ENCODE results near the gene ZDHHC21. TPM values are rescaled to one million over a fixed set of nuclear protein-coding genes. Genes with fewer than 3 reads are reported as not detected.

Gene ZDHHC21
- total RNA-seq, 2 experiments from 2014 or later: 2.7 to 4.1 TPM

GRCh38 chr9:14616188-14616982 lies 76.8 kb downstream of the ZDHHC21 start:
- Histone ChIP-seq H3K4me1 (ENCODE audit: insufficient read depth, low read length) (no peaks in the 10 kb centered on the region), H3K4me3 (ENCODE audit: low read length) (no peak overlapping the region), H3K36me3 (ENCODE audit: insufficient read depth, low read length) (no peaks in the 10 kb centered on the region), H3K9me3 (ENCODE audit: control insufficient read depth in 1 of 2, insufficient read depth in 1 of 2, low read length in 2 of 2) (no peaks in the 10 kb centered on the region), H3K27me3 (ENCODE audit: control insufficient read depth in 1 of 2, insufficient read depth in 2 of 2, low read length in 2 of 2) (no peaks in the 10 kb centered on the region), H3K27ac (ENCODE audit: low read depth in 1 of 2, low read length in 2 of 2) (no peak overlapping the region)
- Mint-ChIP-seq H3K4me1 (ENCODE audit: low read depth) (no peaks in the 10 kb centered on the region), H3K4me3 (no peak overlapping the region), H3K36me3 (ENCODE audit: low read depth) (no peaks in the 10 kb centered on the region), H3K27me3 (no peaks in the 10 kb centered on the region), H3K9me3 (no peaks in the 10 kb centered on the region), H3K27ac (no peak overlapping the region)
- ChIA-PET POLR2A (interaction anchor here (0.7 kb wide), 1 partner anchor 155 kb away, joined by 3 read pairs; no protein-coding TSS in a partner anchor), CTCF (interaction anchor here (1.6 kb wide), 1 partner anchor 152 kb away, joined by 4 read pairs; no protein-coding TSS in a partner anchor)
- peak; percentile 65 for TF ChIP-seq CTCF (IDR thresholded peaks at IDR 0.05)
- DNase-seq (peak in 3 of 14 experiments; percentile 50 to 54 (median 51)), ATAC-seq (ENCODE audit: poor library complexity) (no peak)
- intact Hi-C loops (cut with DNase I, micrococcal nuclease): loop anchor here (1.0 to 5.0 kb wide), 3 partner anchors 156 to 519 kb away; no protein-coding TSS in a partner anchor

- intact Hi-C loops (cut with DNase I, micrococcal nuclease): no loop called here
- no peak for DNase-seq
- Mint-ChIP-seq H3K27me3 (no peaks in the 10 kb centered on the region), H3K4me3 (no peak overlapping the region), H3K27ac (no peak overlapping the region), H3K9me3 (no peaks in the 10 kb centered on the region), H3K36me3 (ENCODE audit: low read depth) (peaks cover 7% of the 10 kb centered on the region), H3K4me1 (ENCODE audit: low read depth) (no peaks in the 10 kb centered on the region)
- no peak overlapping the region for H3K27ac ChIP-seq (ENCODE audit: low read depth in 1 of 2, low read length in 2 of 2)
- H3K4me1 ChIP-seq (ENCODE audit: insufficient read depth, low read length): no peaks in the 10 kb centered on the region
- no peaks in the 10 kb centered on the region for H3K36me3 ChIP-seq (ENCODE audit: insufficient read depth, low read length)
- H3K9me3 ChIP-seq (ENCODE audit: control insufficient read depth in 1 of 2, insufficient read depth in 1 of 2, low read length in 2 of 2): no peaks in the 10 kb centered on the region
- POLR2A ChIA-PET: no interaction called here
- no peak overlapping the region for H3K4me3 ChIP-seq (ENCODE audit: low read length)
- no peak for ATAC-seq (ENCODE audit: poor library complexity)
- H3K27me3 ChIP-seq (ENCODE audit: control insufficient read depth in 1 of 2, insufficient read depth in 2 of 2, low read length in 2 of 2): no peaks in the 10 kb centered on the region
- no peak for TF ChIP-seq CTCF (IDR thresholded peaks at IDR 0.05)
- CTCF ChIA-PET: no interaction called here
Observed at GRCh38 chr9:14608540-14608939, 84.7 kb downstream of the ZDHHC21 start.

- ChIA-PET POLR2A (no interaction called here), CTCF (no interaction called here)
- Mint-ChIP-seq H3K9me3 (peaks cover 31% of the 10 kb centered on the region), H3K27me3 (no peaks in the 10 kb centered on the region), H3K4me3 (no peak overlapping the region), H3K4me1 (ENCODE audit: low read depth) (no peaks in the 10 kb centered on the region), H3K27ac (no peak overlapping the region), H3K36me3 (ENCODE audit: low read depth) (peaks cover 62% of the 10 kb centered on the region)
- H3K9me3 ChIP-seq (ENCODE audit: control insufficient read depth in 1 of 2, insufficient read depth in 1 of 2, low read length in 2 of 2): peaks cover 0 to 14% of the 10 kb centered on the region in 2 experiments
- no peaks in the 10 kb centered on the region for H3K27me3 ChIP-seq (ENCODE audit: control insufficient read depth in 1 of 2, insufficient read depth in 2 of 2, low read length in 2 of 2)
- no peak overlapping the region for H3K27ac ChIP-seq (ENCODE audit: low read depth in 1 of 2, low read length in 2 of 2)
- ATAC-seq (ENCODE audit: poor library complexity) (no peak), DNase-seq (no peak)
- intact Hi-C loops (cut with DNase I, micrococcal nuclease): no loop called here
- no peaks in the 10 kb centered on the region for H3K4me1 ChIP-seq (ENCODE audit: insufficient read depth, low read length)
- no peak for TF ChIP-seq CTCF (IDR thresholded peaks at IDR 0.05)
- no peak overlapping the region for H3K4me3 ChIP-seq (ENCODE audit: low read length)
- H3K36me3 ChIP-seq (ENCODE audit: insufficient read depth, low read length): peaks cover 5% of the 10 kb centered on the region
Observed at GRCh38 chr9:14597171-14597799, 95.9 kb downstream of the ZDHHC21 start.

Data from CD4-positive, alpha-beta T cell (primary cell).